Adrenal gland (tissue), 12 donors: Measurements from ENCODE around the gene BACH1. TPM values are rescaled to one million over a fixed set of nuclear protein-coding genes. Genes with fewer than 3 reads are reported as not detected.

Source experiments
- DNase-seq, 7 donors: peaks; one replicate each; pipeline ENCODE4 v3.0.0-alpha.2; 2019 to 2020
- H3K27ac ChIP-seq, 5 donors: fragments of 200-600 bp; sonication (generic) in 4 of 5; 1 replicate in 3 of 5; 2 replicates in 2 of 5; pipeline versions ENCODE4 v1.5.1 to v1.8.0; 2016 to 2020; ENCODE audit warnings: mild to moderate bottlenecking in 1 of 5
- H3K27me3 ChIP-seq: fragments of 200-600 bp; 2 replicates; pipeline ENCODE4 v1.8.0; 2021
- H3K36me3 ChIP-seq, 2 donors: fragments of 200-600 bp; replicated peaks in 1 of 2; 1 replicate in 1 of 2; 2 replicates in 1 of 2; pipeline versions ENCODE4 v1.5.1 to v1.8.0; 2018 to 2022
- H3K4me1 ChIP-seq, 2 donors: fragments of 200-600 bp; replicated peaks in 1 of 2; 1 replicate in 1 of 2; 2 replicates in 1 of 2; pipeline versions ENCODE4 v1.5.1 to v1.8.0; 2018 to 2021
- H3K4me3 ChIP-seq, 4 donors: fragments of 200-600 bp; sonication (generic) in 3 of 4; one replicate each; pipeline ENCODE4 v1.5.1; 2016 to 2018
- H3K9me3 ChIP-seq, 3 donors: fragments of 200-600 bp; sonication (generic) in 1 of 3; replicated peaks in 1 of 3; 1 replicate in 2 of 3; 2 replicates in 1 of 3; pipeline versions ENCODE4 v1.5.1 to v1.8.0; 2016 to 2021
- CTCF ChIP-seq, 6 experiments: fragments of 450-650 bp in 4 of 6; fragments of 200-600 bp in 2 of 6; sonication (generic) in 1 of 6; IDR thresholded peaks; 1 replicate in 5 of 6; 2 replicates in 1 of 6; pipeline versions ENCODE4 v1.5.1 to v1.8.0; 2016 to 2021; ENCODE audit warnings: antibody characterized with exemption in 6 of 6, mild to moderate bottlenecking in 2 of 6, moderate library complexity in 1 of 6
- POLR2A ChIP-seq, 2 donors: fragments of 450-650 bp; IDR thresholded peaks; one replicate each; pipeline ENCODE4 v1.6.1; 2017; ENCODE audit warnings: antibody characterized with exemption in 2 of 2, mild to moderate bottlenecking in 2 of 2, moderate library complexity in 1 of 2
- WGBS, 4 donors: extraction: QIAGEN DNeasy Blood & Tissue Kit in 2 of 4; methylation state at CpG; one replicate each; pipeline versions ENCODE4 v1.1.5 to v1.1.7; 2013 to 2017; 5-methylcytosine and 5-hydroxymethylcytosine counted together
- intact Hi-C, 2 donors: fragments of 100-400 bp; cut with DNase I; formaldehyde crosslinking; loops; one replicate each; pipeline versions ENCODE4 v1.14.1 to v1.15.0; 2022 to 2023
- polyA plus RNA-seq, 3 donors: library from polyadenylated mRNA; stranded (reverse); fragments of 200-250 nt in 2 of 3; fragments of 350-450 nt in 1 of 3; fragmentation: Illumina TruSeq in 1 of 3; extraction: RNeasy Lipid Tissue Mini Kit (QIAGEN cat#74804) in 1 of 3; gene quantifications; one replicate each; pipeline ENCODE4 v1.2.3, GENCODE V29; 2013 to 2014
- total RNA-seq, 9 donors: library from RNA; depleted of rRNA in 4 of 9; stranded (reverse); fragments of >200 nt in 4 of 9; fragments of 120-200 nt in 1 of 9; fragmentation: NEBNext Ultra II Directional in 1 of 9; extraction: Animal tissue kit (Norgen Biotek cat#: 25700) in 1 of 9; gene quantifications; one replicate each; pipeline versions ENCODE4 v1.1.0 to v1.2.4, GENCODE V29; 2013 to 2023
- donor health status: healthy with polysubstance abuse.
- donor health status: Bipolar disorder and iron deficiency.
- donor health status: DM: yes; HTN: yes; CAD: no.
- donor health status: DM: no; HTN: no; CAD: no.
- donor health status: DM: no; HTN: no; CAD: no.
- donor health status: DM: yes; HTN: yes; CAD: no.

Gene BACH1
- total and polyA plus RNA-seq, 12 donors: 5.1 to 61.2 (median 38.6) TPM

- WGBS, 4 donors: 87 to 91% (median 89%) methylated on average over 5 of the region's 5 CpGs
- no peaks in the 10 kb centered on the region for H3K36me3 ChIP-seq
Observed at GRCh38 chr21:29387598-29387997, 88.9 kb downstream of the BACH1 start.

GRCh38 chr21:29389136-29389535, 90.4 kb downstream of the BACH1 start:
- no peak for TF ChIP-seq POLR2A (IDR thresholded peaks at IDR 0.05)
- Histone ChIP-seq H3K36me3 (no peaks in the 10 kb centered on the region), H3K27ac (no peak overlapping the region), H3K4me1 (no peaks in the 10 kb centered on the region), H3K9me3 (no peaks in the 10 kb centered on the region), H3K27me3 (no peaks in the 10 kb centered on the region), H3K4me3 (no peak overlapping the region)
- no peak for DNase-seq
- intact Hi-C loops: no loop called here
- 85 to 97% (median 89%) methylated on average over 3 of the region's 3 CpGs for WGBS, 4 donors

More at GRCh38 chr21:29387598-29387997, 88.9 kb downstream of the BACH1 start:
- H3K27me3 ChIP-seq: no peaks in the 10 kb centered on the region
- intact Hi-C loops: no loop called here
- H3K9me3 ChIP-seq: no peaks in the 10 kb centered on the region
- no peak for DNase-seq
- H3K27ac ChIP-seq: no peak overlapping the region
- TF ChIP-seq POLR2A (IDR thresholded peaks at IDR 0.05) (no peak), CTCF (IDR thresholded peaks at IDR 0.05) (no peak)
- H3K4me3 ChIP-seq: no peak overlapping the region
- no peaks in the 10 kb centered on the region for H3K4me1 ChIP-seq

- intact Hi-C loops: no loop called here
- WGBS, 4 donors: 88 to 94% (median 90%) methylated on average over 2 of the region's 2 CpGs
- no peak overlapping the region for H3K27ac ChIP-seq
- no peaks in the 10 kb centered on the region for H3K9me3 ChIP-seq
- no peak overlapping the region for H3K4me3 ChIP-seq
- no peaks in the 10 kb centered on the region for H3K4me1 ChIP-seq
- H3K27me3 ChIP-seq: no peaks in the 10 kb centered on the region
- no peaks in the 10 kb centered on the region for H3K36me3 ChIP-seq
- DNase-seq: no peak
- TF ChIP-seq CTCF (IDR thresholded peaks at IDR 0.05) (no peak), POLR2A (IDR thresholded peaks at IDR 0.05) (no peak)
Observed at GRCh38 chr21:29390778-29391177, 92.1 kb downstream of the BACH1 start.

- intact Hi-C loops: no loop called here
- TF ChIP-seq CTCF (IDR thresholded peaks at IDR 0.05): no peak
- no peak for TF ChIP-seq POLR2A (IDR thresholded peaks at IDR 0.05)
- Histone ChIP-seq H3K4me1 (no peaks in the 10 kb centered on the region), H3K9me3 (no peaks in the 10 kb centered on the region), H3K27me3 (no peaks in the 10 kb centered on the region), H3K27ac (no peak overlapping the region), H3K36me3 (no peaks in the 10 kb centered on the region), H3K4me3 (no peak overlapping the region)
- WGBS, 4 donors: 90 to 100% (median 94%) methylated on average over 2 of the region's 2 CpGs
- no peak for DNase-seq
Observed at GRCh38 chr21:29394051-29394450, 95.3 kb downstream of the BACH1 start.

Other genes with a start within 250 kb of the BACH1 start
- 100 to 1,000 TPM; 136 to 308 (median 157) TPM for gene CCT8, start 225.3 kb upstream of the BACH1 start, total RNA-seq
- gene CCT8, start 225.3 kb upstream of the BACH1 start, polyA plus RNA-seq: 100 to 1,000 TPM; 108 to 382 (median 210) TPM
- gene MAP3K7CL, start 168.3 kb upstream of the BACH1 start, total RNA-seq: 10 to 100 TPM in 7 of 9 donors, 1 to 10 TPM in 2; 3.6 to 29.5 (median 19.2) TPM
- 10 to 100 TPM; 10.6 to 17.7 (median 11.3) TPM for gene MAP3K7CL, start 168.3 kb upstream of the BACH1 start, polyA plus RNA-seq